Posterior vena cava (tissue), 2 donors: Measurements from ENCODE around the gene MAP3K7CL. TPM values are rescaled to one million over a fixed set of nuclear protein-coding genes. Genes with fewer than 3 reads are reported as not detected.

ENCODE experiments used
- DNase-seq: peaks from one replicate; pipeline ENCODE4 v3.0.0-alpha.2; 2020; ENCODE audit warnings: low spot score
- intact Hi-C, 2 donors: fragments of 100-400 bp; cut with DNase I; formaldehyde crosslinking; loops; one replicate each; pipeline versions ENCODE4 v1.14.1 to v1.14.2; 2022 to 2023
- long read RNA-seq, 2 donors: library from polyadenylated mRNA; unstranded; transcript quantifications; one replicate each; pipeline ENCODE4 v2.0.0, GENCODE V29; 2020 to 2021
- total RNA-seq, 2 donors: library from RNA; stranded (reverse); fragmentation: NEBNext Ultra II Directional; extraction: Animal tissue kit (Norgen Biotek cat#: 25700); gene quantifications; one replicate each; pipeline ENCODE4 v1.2.1, GENCODE V29; 2021
- donor health status: DM: yes; HTN: yes; CAD: no.
- donor health status: DM: yes; HTN: yes; CAD: no.

Gene MAP3K7CL, protein sequence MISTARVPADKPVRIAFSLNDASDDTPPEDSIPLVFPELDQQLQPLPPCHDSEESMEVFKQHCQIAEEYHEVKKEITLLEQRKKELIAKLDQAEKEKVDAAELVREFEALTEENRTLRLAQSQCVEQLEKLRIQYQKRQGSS
- 10 to 100 TPM; 17.1 to 58.0 TPM for total RNA-seq
- long read RNA-seq, donor 1, partial matches to known transcripts, result 0 of 7 reads
- long read RNA-seq, donor 1, other reads (novel, unspliced or antisense), result 1 of 7 reads
- long read RNA-seq, donor 2, transcript MAP3K7CL-213 (4 exons, 835 nt), result minor isoform, 25 of 225 reads
- long read RNA-seq, donor 2, transcript MAP3K7CL-205 (6 exons, 749 nt), result minor isoform, 8 of 225 reads
- long read RNA-seq, donor 2, transcript MAP3K7CL-206 (5 exons, 1,904 nt), result major isoform, 159 of 225 reads
- long read RNA-seq, donor 2, partial matches to known transcripts, result 3 of 225 reads
- long read RNA-seq, donor 2, other reads (novel, unspliced or antisense), result 29 of 225 reads

DNA sequence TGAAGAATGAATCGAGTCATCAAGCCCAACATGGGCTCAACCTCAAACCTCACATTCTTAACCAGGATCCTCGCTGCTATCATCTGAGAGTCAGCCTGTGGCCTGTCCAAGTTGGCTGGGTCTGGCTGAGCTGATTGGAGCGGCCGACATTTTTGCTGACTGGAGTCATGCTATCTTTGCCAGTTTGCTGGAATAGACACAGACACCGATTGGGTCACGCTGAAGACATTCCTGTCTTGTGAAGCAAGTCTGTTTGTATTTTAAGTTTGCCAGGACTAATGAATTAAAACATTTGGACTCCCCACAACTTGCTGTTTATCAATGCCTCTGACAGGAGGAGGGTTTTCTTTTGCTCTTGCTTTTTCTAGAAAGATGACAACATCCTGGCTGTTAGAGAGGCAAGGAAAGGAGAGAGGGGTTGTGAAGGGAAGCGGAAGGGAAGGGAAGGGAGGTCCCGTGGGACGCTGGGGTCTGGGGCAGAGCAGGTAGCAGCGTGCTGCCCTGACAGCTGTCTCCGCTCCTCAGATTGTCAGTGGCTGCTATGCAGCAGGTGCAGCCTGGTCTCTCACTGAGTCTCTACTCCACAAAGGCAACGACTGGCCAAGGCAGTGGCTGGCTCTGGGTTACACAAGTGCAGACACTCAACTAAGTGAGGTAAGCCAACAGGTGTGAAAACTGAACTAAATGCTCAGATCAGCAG is at the start of gene MAP3K7CL:
TSS of gene MAP3K7CL (plus strand) at position 375 of the 700 bp plus-strand sequence. CDS start 2,701 bp downstream, outside the sequence.
- peak; percentile 93 for DNase-seq
- intact Hi-C loops, result no loop called here

DNA sequence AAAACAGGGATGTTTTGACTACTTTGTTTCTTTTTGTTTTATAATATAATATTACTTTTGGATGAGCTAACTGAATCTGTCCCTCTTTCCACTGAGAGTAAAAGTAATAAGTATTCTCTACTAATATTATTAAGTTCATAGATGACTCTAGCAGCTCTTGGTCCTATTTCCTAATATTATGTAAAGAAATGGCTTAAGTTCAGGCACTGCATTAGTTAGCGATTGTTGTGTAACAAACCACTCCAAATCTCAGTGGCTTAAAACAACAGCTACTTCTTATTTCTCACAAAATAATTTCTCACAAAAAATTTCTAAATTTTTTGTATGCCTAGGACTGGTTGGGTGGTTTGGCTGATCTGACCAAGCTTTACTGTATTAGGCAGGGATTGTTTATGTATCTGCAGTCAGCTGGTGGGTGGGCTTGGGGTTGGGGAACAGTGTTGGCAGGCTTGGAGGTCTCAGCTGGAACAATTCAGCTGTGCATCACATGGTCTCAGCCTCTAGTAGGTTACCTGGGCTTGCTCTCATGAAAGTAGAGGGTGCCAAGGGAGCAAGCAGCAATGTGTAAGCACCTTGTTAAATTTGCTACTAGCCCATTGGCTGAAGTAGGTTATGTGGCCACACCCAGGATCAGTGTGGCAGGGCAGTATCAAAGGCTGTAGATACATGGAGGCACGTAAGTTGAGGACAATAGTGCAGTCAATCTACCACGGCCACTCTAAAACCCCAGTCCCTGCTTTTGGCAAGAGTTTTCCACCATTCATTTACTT is 48.2 kb upstream of the MAP3K7CL start:
- intact Hi-C loops, result no loop called here
- no peak for DNase-seq

DNA sequence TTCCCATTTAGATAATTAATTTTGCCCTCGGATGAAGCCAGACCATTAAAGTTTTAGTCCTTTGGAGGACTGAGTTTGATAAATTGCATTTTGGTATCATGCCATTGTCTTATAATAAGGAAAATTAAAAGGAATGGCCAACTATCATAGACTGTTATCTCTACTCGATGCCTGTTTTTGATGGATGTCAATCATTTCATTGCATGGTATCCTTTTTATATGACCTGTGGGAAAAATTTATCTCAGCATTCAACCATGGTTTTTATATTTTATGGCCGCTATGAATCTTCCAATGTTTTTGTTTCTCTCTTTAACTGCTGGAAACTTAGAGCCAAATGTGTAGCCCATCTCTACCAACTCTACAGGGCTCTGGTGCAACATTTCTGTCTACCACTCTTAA is 47.1 kb upstream of the MAP3K7CL start:
- DNase-seq, result no peak
- intact Hi-C loops, result no loop called here

DNA sequence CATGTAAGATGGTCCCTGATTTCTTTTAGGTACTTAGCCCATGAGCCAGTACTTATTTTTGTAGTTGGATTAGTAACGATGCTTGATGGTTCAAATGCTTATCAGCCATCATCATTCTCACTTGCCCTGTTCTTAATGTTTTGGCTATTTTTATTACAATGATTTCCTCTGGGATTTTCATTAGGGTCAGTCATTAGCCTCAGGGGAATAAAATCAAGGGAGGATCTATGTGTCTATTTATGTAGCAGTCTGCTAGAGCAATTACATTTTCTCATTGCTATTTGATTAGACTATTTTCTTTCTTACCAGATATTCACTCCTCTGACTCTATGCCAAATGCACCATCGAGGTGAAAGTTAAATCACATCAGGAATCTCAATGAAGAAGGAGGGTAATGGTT is 46.1 kb upstream of the MAP3K7CL start:
- intact Hi-C loops, result no loop called here
- DNase-seq, result no peak

DNA sequence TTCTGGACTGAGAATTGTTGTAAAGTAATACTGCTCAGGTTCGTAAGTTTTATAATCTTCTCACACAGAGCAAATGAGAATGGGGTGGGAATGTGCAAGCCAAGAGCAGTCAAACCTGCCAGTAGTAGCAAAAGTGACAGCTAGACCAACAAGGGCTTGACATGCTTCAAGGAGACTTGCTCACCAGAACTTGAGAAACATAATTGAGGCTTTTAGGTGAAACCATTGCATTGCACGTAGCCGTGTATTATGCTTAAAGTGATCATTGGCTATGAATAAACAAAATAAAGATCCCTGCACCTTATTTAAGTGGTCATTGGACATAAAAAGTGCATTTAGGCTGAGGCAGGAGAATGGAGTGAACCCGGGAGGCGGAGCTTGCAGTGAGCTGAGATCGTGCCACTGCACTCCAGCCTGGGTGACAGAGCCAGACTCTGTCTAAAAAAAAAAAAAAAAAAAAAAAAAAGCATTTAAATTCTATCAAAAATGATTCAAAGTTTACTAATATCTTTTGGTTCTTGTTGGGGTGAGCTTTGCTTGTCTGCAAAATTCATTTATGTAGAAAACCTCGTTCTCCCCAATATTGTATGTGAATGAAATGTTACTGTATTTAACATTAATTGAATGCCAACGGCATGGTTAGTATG is 45.2 kb upstream of the MAP3K7CL start:
- intact Hi-C loops, result loop anchor here in 1 of 2 donors (5.0 kb wide), 1 partner anchor 287 kb away; no protein-coding TSS in a partner anchor
- DNase-seq, result no peak

DNA sequence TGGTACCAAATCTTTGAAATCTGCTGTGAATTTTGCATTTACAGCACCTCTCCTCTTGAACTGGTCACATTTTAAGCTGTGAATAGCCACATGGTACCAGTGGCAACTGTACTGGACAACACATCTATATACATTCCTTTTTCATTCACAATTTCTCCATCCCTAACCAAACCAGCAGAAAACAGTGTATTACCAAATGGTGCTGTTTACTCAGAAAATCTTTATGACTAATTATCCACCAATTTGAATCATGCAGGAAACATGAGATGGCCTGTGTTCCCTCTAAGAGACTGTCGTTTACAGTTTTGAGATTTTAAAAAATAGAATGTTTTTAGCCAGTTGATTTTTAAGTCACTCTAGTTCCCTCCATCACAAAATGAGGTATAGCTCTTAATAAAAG is 39.4 kb upstream of the MAP3K7CL start:
- DNase-seq, result no peak
- intact Hi-C loops, result loop anchor here (5.0 to 10.0 kb wide), 2 partner anchors 66 to 284 kb away; no protein-coding TSS in a partner anchor

DNA sequence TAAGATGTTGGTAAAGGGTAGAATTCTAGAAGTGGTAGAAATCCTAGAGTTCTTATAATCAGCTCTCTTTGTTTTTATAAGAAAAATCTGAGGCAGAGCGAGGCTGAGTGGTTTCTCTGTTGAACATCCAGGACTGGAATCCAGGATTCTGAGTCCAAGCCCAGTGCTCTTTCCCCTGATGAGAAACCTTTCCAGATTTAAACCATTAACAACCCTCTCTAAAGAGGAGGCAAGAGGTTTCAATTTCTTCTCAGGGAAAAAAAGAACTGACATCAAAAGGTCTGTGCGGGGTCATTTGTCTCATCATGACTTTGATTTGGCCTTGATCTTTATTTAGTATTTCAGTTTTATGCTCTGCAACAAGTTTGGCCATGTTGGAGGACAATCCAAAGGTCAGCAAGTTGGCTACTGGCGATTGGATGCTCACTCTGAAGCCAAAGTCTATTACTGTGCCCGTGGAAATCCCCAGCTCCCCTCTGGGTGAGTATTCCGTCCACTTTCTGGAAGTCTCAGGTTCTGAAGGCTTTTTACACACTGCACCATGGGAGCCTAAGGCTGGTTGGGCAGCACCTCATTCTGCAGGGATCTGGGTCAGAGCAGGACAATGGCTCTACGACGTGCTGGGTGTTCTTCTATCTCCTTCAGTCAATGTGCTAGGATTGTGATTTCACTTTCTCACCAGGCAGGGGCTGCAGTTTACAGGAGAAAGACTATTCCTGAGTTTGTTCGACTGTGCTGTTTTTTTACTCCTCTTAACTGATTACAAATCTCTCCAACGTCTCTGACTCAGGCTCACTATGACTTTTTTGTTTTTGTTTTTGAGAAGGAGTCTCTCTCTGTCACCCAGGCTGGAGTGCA is 38.1 kb upstream of the MAP3K7CL start:
- intact Hi-C loops, result loop anchor here (5.0 to 10.0 kb wide), 2 partner anchors 65 to 282 kb away; no protein-coding TSS in a partner anchor

DNA sequence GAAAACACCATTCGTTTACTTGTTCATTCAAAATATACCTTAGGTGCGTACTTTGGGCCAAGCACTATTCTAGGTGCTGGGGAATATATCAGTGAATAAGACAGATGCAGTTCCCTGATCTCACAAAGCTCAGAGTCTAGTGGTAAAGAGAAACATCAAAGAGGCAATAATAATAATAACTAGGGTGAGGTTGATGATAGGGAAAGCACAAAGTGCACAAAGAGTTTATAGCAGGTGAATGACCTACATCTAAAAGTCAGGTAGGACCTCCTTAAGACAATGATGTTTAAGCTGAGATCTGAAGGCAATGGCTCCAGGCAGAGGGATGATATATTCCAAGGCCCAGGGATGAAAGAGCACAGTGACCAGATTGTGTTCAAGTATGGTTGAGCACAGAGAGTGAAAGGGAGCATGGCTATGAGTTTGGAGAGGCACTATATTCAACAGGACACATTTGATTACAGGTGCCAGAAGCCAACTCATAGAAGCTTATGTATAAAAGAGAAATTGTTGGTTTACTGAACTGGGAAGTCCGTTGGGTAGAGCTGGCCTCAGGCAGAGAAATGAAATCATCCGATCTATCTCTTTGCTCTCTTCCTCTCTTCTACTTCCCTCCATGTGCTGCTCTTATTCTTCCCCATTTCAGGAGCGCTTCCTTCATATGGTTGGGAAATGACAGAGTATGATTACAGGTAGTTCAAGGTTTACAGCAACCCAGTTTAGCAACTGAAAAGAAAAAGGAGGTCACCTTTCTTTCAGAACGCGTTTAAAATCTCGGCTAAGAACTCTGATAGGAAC is 34.0 kb upstream of the MAP3K7CL start:
- intact Hi-C loops, result loop anchor here in 1 of 2 donors (10.0 kb wide), 1 partner anchor 278 kb away; no protein-coding TSS in a partner anchor
- no peak for DNase-seq

More for the DNA sequence above, 38.1 kb upstream of the MAP3K7CL start:
- no peak for DNase-seq

DNA sequence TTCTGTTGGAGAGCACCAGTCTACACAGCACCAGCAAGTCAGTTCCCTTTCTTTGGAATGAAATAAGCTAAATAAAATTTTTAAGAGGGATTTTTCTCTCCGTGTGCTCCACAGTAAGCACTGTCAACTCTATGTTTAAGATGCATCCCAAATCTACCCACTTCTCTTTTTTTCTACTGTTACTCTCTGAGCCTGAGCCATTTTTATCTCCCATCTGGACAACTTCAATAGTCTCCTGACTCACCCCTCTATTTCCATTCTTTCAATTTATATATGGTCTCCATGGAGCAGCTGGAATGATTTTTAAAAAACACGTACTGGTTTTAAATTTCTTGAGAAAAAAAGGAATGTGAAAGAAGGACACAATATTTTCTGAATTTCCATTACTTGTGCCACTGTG is 32.3 kb upstream of the MAP3K7CL start:
- intact Hi-C loops, result loop anchor here in 1 of 2 donors (10.0 kb wide), 1 partner anchor 277 kb away; no protein-coding TSS in a partner anchor
- DNase-seq, result no peak

DNA sequence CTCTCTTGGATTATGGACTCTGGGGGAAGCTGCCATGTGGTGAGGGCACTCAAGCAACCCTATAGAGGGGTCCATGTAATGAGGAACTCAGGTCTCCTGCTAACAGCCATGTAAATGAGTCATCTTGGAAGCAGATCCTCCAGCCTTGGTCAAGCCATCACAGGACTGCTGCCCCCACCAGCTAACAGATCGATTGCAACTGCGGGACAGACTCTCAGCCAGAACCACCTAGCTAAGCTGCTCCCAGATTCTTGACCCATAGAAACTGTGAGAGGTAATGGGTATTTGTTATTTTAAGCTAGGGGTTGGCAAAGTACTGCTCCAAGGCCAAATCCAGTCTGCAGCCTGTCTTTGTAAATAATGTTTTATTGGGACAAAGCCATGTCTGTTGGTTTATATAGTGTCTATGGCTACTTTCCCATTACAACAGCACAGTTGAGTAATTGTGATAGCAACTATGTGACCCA is 27.6 kb upstream of the MAP3K7CL start:
- intact Hi-C loops, result no loop called here
- DNase-seq, result no peak

DNA sequence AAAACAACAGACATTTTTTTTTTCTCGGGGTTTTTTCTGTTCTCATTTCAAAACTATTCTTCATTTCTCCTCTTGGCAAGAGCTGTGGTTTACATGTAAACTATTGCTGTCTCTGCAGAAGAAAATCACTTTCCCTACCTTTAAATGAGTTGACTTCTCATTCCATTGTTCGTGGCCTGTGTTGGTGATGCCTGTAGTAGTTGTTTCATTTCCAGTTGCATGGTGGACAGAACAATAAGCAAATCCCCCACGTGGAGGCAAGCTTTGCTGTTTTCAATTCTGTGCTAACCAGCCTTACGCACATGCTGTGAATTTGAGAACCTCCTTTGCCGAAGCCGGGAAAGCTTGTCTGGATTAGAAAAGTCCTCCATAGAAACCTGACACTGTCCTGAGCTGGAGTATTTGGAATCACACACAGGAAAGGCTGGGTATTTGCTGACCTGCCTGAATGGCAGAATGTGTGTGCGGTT is 26.2 kb upstream of the MAP3K7CL start:
- intact Hi-C loops, result no loop called here
- DNase-seq, result no peak

DNA sequence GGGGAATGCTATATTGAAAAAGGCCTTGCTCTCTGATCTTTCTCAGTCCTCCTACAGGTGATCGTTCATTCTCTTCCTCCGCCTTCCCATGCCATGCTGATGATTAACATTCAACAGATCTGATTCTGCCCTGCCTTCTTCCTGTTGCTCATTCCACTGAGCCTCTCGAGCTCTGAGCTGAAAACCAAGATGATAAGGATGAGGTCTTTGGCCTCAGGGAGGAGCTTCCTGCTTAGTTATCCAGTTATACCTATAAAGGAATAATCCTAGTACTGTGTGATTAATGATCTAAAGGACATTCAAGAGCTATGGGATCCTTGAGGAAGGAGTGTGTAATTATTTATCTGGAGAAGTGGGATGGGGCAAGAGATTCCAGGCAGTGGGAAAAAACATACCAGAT is 25.2 kb upstream of the MAP3K7CL start:
- intact Hi-C loops, result no loop called here
- no peak for DNase-seq

DNA sequence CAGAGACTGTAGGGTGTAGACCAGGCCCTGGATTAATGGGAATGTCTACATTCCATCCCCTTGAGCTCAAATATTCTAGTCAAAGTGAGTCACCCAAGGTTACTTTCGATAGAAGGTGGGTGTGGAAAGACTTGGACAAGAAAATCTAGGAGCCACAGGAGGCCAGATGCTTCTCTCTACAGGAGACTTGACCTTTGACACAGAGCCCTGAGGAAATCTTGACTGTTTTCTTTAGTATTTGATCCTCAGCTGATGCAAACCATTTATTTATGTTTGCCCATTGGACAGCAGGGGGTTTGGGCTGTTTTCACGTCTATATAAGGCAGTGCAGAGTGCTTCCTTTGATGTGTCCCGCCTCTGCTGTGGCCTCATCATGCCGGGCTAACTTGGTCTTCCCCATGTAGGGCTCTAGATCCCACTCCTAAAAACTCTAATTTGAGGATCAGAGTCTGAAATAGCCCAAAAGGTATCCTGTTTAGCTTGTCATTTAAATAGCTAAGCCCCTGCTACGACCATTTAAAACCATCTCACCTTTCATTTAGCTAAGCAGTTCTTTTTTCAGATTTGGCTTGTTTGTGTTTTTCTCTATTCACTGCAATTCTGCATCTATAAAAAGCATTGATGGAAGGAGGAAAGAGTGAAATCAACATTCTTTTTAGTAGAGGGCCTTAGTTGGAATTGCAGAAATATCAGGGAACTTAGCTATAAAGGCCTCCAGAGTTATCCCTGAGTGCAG is 15.5 kb upstream of the MAP3K7CL start:
- DNase-seq, result no peak
- intact Hi-C loops, result no loop called here

DNA sequence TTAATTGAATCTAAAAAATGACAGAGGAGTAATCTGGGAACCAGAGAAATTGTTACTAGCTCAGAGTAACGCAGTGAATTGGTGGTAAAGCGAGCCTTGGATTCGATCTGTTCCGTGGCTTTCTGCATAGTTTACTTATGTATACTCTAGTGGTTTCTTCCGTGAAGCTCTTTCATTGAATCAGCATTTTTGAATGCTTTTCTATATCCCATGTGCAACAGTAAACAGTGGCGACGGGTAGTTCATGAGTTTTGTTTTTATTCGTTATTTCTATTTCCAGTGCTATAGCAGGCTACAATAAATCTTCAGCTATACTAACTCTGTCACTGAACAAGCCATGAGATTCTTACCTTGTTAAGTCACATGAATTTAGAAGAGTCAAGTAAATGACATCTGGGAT is 14.5 kb upstream of the MAP3K7CL start:
- intact Hi-C loops, result no loop called here
- DNase-seq, result no peak

DNA sequence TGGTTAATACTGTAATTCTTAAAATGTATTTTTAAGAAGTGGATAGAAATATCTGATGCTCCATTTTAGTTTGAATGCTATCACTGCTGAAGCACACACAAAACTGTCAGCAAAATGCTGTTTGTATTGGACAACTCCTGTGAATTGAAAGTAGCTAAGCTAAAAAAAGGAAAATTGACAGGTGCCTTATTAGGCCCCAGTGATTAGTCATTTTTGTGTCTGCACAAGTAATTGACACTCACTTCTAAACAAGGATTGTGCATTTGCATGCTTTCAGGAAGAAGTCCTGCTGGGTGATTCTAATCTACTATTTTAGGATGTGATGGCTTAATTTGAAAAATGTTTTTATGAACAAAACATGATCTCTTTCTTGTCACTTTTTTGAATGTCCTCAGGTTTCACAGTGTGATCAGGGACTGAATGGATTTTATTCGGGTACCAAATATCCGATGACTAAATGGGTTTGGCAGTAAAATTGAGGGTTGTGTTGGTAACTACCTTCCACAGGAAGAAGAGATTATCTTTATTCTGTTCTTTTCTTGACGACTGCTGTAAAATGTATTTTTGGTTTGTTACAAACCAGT is 13.0 kb upstream of the MAP3K7CL start:
- DNase-seq, result no peak
- intact Hi-C loops, result no loop called here

DNA sequence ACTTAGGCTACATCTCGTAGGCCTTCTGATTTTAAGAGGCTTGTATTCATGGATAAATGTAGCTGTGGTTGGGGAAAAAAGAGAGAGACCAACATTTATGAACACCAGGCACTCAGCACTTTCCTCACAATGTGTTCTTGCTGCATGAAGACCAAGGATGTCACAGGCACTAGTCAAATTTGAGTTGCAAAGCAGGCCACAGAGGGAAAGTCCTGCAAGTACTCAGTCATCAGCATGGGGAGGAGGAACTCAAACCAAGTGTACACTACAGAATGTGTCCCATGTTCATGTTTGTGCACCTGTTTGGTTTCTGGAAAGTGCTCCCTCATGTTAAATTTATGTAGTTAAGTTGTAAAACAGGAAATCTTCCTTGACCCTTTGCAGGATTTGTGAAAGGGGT is 8.7 kb upstream of the MAP3K7CL start:
- intact Hi-C loops, result no loop called here
- no peak for DNase-seq
